GM23338 (cell line): ENCODE results near the gene FLNC. TPM values are rescaled to one million over a fixed set of nuclear protein-coding genes. Genes with fewer than 3 reads are reported as not detected.

Source experiments
- ATAC-seq: fragments of 200-7000 bp; cut with Tn5 transposase; 3 replicates; pipeline ENCODE4 v1.9.1; 2020
- DNase-seq: peaks from one replicate; pipeline ENCODE4 v3.0.0-alpha.2; 2015; ENCODE audit warnings: low spot score
- H2AFZ ChIP-seq: fragments of 200-600 bp; sonication (generic); 2 replicates; pipeline ENCODE4 v1.8.0; 2016; ENCODE audit warnings: antibody characterized with exemption, mild to moderate bottlenecking, moderate library complexity
- H3F3A ChIP-seq: fragments of 200-600 bp; sonication (generic); replicated peaks from 2 replicates; pipeline ENCODE4 v1.8.0; 2017; ENCODE audit warnings: antibody characterized with exemption, mixed run types, low read depth
- H3K27ac ChIP-seq: fragments of 200-600 bp; sonication (generic); 2 replicates; pipeline ENCODE4 v1.6.1; 2016; ENCODE audit warnings: low read depth
- H3K27me3 ChIP-seq: fragments of 200-600 bp; sonication (generic); 2 replicates; pipeline ENCODE4 v1.8.0; 2016; ENCODE audit warnings: mild to moderate bottlenecking, mixed run types, moderate library complexity; ENCODE audit not compliant: insufficient read depth
- H3K36me3 ChIP-seq: fragments of 200-600 bp; sonication (generic); 2 replicates; pipeline ENCODE4 v1.8.0; 2016; ENCODE audit warnings: mild to moderate bottlenecking; ENCODE audit not compliant: insufficient read depth
- H3K4me1 ChIP-seq: fragments of 200-600 bp; sonication (generic); 2 replicates; pipeline ENCODE4 v1.8.0; 2016; ENCODE audit warnings: mild to moderate bottlenecking, moderate library complexity; ENCODE audit not compliant: insufficient read depth
- H3K4me2 ChIP-seq: fragments of 200-600 bp; sonication (generic); 2 replicates; pipeline ENCODE4 v1.7.1; 2017; ENCODE audit warnings: mixed run types
- H3K4me3 ChIP-seq: fragments of 200-600 bp; sonication (generic); 2 replicates; pipeline ENCODE4 v1.6.1; 2016; ENCODE audit warnings: mixed run types
- H3K79me2 ChIP-seq: fragments of 200-600 bp; sonication (generic); replicated peaks from 2 replicates; pipeline ENCODE4 v1.8.0; 2017; ENCODE audit warnings: mild to moderate bottlenecking; ENCODE audit not compliant: insufficient read depth
- H3K9me2 ChIP-seq: fragments of 200-600 bp; sonication (generic); 2 replicates; pipeline ENCODE4 v1.8.0; 2017; ENCODE audit not compliant: insufficient read depth
- H4K20me1 ChIP-seq: fragments of 200-600 bp; sonication (generic); replicated peaks from 2 replicates; pipeline ENCODE4 v1.8.0; 2017; ENCODE audit warnings: mild to moderate bottlenecking; ENCODE audit not compliant: insufficient read depth
- H3K27ac Mint-ChIP-seq: 2 replicates; pipeline ENCODE4 v1.8.0; 2020; ENCODE audit warnings: inconsistent platforms, mild to moderate bottlenecking, moderate library complexity, mixed read lengths
- H3K27me3 Mint-ChIP-seq: 3 replicates; pipeline ENCODE4 v1.8.0; 2022; ENCODE audit warnings: low read depth, mild to moderate bottlenecking, moderate library complexity, mixed read lengths, inconsistent platforms; ENCODE audit not compliant: insufficient read depth, poor library complexity
- H3K36me3 Mint-ChIP-seq: 3 replicates; pipeline ENCODE4 v1.8.0; 2021; ENCODE audit warnings: low read depth, mild to moderate bottlenecking, inconsistent platforms, moderate library complexity, mixed read lengths
- H3K4me1 Mint-ChIP-seq: 3 replicates; pipeline ENCODE4 v1.8.0; 2020; ENCODE audit warnings: mild to moderate bottlenecking, inconsistent platforms, mixed read lengths
- H3K4me3 Mint-ChIP-seq: 3 replicates; pipeline ENCODE4 v1.8.0; 2021; ENCODE audit warnings: moderate library complexity, mild to moderate bottlenecking, inconsistent platforms, mixed read lengths
- H3K9me3 Mint-ChIP-seq: 3 replicates; pipeline ENCODE4 v1.8.0; 2020; ENCODE audit warnings: moderate library complexity, mild to moderate bottlenecking, inconsistent platforms, mixed read lengths
- CREB1 ChIP-seq: fragments of 250-450 bp; sonication (Bioruptor Pico); IDR thresholded peaks from 2 replicates; pipeline ENCODE4 v1.5.0; 2020; ENCODE audit warnings: low read depth, mild to moderate bottlenecking, moderate library complexity
- EZH2 ChIP-seq: fragments of 200-600 bp; sonication (generic); IDR thresholded peaks from one replicate; pipeline ENCODE4 v1.8.0; 2017; ENCODE audit warnings: antibody characterized with exemption, mild to moderate bottlenecking, low read depth; ENCODE audit not compliant: unreplicated experiment
- EZH2phosphoT487 ChIP-seq: fragments of 200-600 bp; sonication (generic); IDR thresholded peaks from one replicate; pipeline ENCODE4 v1.8.1; 2018; ENCODE audit warnings: antibody characterized with exemption; ENCODE audit not compliant: unreplicated experiment
- JUNB ChIP-seq: IDR thresholded peaks from one replicate; pipeline ENCODE4 v1.6.1; 2016; ENCODE audit warnings: antibody characterized with exemption; ENCODE audit not compliant: unreplicated experiment
- NANOG ChIP-seq: IDR thresholded peaks from 2 replicates; pipeline ENCODE4 v1.6.1; 2016; ENCODE audit warnings: antibody characterized with exemption, borderline replicate concordance
- POLR2AphosphoS5 ChIP-seq: IDR thresholded peaks from 2 replicates; pipeline ENCODE4 v1.6.1; 2016; ENCODE audit warnings: antibody characterized with exemption, low read depth
- STAT1 ChIP-seq: IDR thresholded peaks from one replicate; pipeline ENCODE4 v1.6.1; 2016; ENCODE audit warnings: antibody characterized with exemption; ENCODE audit not compliant: unreplicated experiment
- ZNF114 ChIP-seq: fragments of 250-450 bp; sonication (Bioruptor Pico); IDR thresholded peaks from 2 replicates; pipeline ENCODE4 v1.5.0; 2020; ENCODE audit warnings: mild to moderate bottlenecking, moderate library complexity
- ZNF331 ChIP-seq: fragments of 250-450 bp; sonication (Bioruptor Pico); IDR thresholded peaks from 2 replicates; pipeline ENCODE4 v1.5.0; 2020; ENCODE audit warnings: low read depth, mild to moderate bottlenecking, moderate library complexity
- polyA plus RNA-seq: library from polyadenylated mRNA; unstranded; fragments of >200 nt; fragmentation: Nextera tagmentation; extraction: Ambion mirVana; gene quantifications from 2 replicates; pipeline ENCODE4 v1.2.1, GENCODE V29; 2016
- total RNA-seq: library from RNA; depleted of rRNA; stranded (reverse); fragments of >200 nt; shearing (Covaris generic); gene quantifications from 2 replicates; pipeline ENCODE4 v1.2.3, GENCODE V29; 2014
- TF ChIP-seq, protein P1 (sequence below): fragments of 250-450 bp; sonication (Bioruptor Pico); IDR thresholded peaks from 2 replicates; pipeline ENCODE4 v1.5.0; 2020; ENCODE audit warnings: mild to moderate bottlenecking, moderate library complexity
- TF ChIP-seq, protein P2 (sequence below): IDR thresholded peaks from 2 replicates; pipeline ENCODE4 v1.6.1; 2016; ENCODE audit warnings: antibody characterized with exemption
- TF ChIP-seq, protein P3 (sequence below): IDR thresholded peaks from one replicate; pipeline ENCODE4 v1.6.1; 2018; ENCODE audit warnings: antibody characterized with exemption; ENCODE audit not compliant: unreplicated experiment
- TF ChIP-seq, protein P4 (sequence below), 2 experiments: fragments of 200-600 bp in 1 of 2; sonication (generic) in 1 of 2; conservative IDR thresholded peaks; 2 replicates each; pipeline versions ENCODE4 v1.5.1 to v1.6.1; 2016 to 2017; ENCODE audit warnings: antibody characterized with exemption in 2 of 2, low read depth in 2 of 2, mild to moderate bottlenecking in 2 of 2, moderate library complexity in 1 of 2

Gene FLNC
- total and polyA plus RNA-seq, 2 experiments from 2014 or later: 0.65 to 11.8 TPM

DNA sequence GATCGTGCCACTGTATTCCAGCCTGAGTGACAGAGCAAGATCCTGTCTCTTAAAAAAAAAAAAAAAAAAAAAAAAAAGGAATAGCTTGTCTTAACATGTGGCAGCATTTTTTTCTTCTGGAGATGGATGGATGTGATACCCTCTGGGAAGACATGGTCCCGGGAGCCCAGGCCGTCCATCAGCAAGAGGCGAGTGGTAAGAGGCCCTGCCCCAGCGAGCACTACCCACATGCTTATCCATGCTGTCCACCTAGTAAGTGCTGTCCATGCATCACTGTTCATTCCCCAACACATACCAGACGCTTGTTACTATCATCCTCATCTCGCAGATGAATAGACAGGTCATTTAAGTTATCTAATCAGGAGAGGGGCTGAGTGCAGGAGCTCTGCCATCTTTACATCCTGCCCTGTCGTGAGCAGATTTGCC, 45.3 kb downstream of the FLNC start:
- H3K27me3 Mint-ChIP-seq: peaks cover 22% of the 10 kb centered on the region
- ATAC-seq (no peak), DNase-seq (no peak)
- no peaks in the 10 kb centered on the region for H3K36me3 ChIP-seq
- H3K79me2 ChIP-seq: no peaks in the 10 kb centered on the region
- H4K20me1 ChIP-seq: no peaks in the 10 kb centered on the region
- H3K27ac Mint-ChIP-seq: no peak overlapping the region
- H3K36me3 Mint-ChIP-seq: no peaks in the 10 kb centered on the region
- H2AFZ ChIP-seq: no peak overlapping the region
- H3K4me1 ChIP-seq: peaks cover 8% of the 10 kb centered on the region; the same call in 1 of the 2 replicates
- peaks cover 3% of the 10 kb centered on the region; the same call in 1 of the 3 replicates for H3K4me1 Mint-ChIP-seq
- H3K27me3 ChIP-seq: peaks cover 18% of the 10 kb centered on the region
- H3F3A ChIP-seq: no peaks in the 10 kb centered on the region
- no peak overlapping the region for H3K4me2 ChIP-seq
- H3K4me3 ChIP-seq: no peak overlapping the region
- H3K9me3 Mint-ChIP-seq: no peaks in the 10 kb centered on the region
- H3K9me2 ChIP-seq: no peaks in the 10 kb centered on the region
- TF ChIP-seq JUNB: no peak
- no peak for TF ChIP-seq ZNF331 (CRISPR knock-in tag)
- TF ChIP-seq STAT1: no peak
- TF ChIP-seq, protein P1, sequence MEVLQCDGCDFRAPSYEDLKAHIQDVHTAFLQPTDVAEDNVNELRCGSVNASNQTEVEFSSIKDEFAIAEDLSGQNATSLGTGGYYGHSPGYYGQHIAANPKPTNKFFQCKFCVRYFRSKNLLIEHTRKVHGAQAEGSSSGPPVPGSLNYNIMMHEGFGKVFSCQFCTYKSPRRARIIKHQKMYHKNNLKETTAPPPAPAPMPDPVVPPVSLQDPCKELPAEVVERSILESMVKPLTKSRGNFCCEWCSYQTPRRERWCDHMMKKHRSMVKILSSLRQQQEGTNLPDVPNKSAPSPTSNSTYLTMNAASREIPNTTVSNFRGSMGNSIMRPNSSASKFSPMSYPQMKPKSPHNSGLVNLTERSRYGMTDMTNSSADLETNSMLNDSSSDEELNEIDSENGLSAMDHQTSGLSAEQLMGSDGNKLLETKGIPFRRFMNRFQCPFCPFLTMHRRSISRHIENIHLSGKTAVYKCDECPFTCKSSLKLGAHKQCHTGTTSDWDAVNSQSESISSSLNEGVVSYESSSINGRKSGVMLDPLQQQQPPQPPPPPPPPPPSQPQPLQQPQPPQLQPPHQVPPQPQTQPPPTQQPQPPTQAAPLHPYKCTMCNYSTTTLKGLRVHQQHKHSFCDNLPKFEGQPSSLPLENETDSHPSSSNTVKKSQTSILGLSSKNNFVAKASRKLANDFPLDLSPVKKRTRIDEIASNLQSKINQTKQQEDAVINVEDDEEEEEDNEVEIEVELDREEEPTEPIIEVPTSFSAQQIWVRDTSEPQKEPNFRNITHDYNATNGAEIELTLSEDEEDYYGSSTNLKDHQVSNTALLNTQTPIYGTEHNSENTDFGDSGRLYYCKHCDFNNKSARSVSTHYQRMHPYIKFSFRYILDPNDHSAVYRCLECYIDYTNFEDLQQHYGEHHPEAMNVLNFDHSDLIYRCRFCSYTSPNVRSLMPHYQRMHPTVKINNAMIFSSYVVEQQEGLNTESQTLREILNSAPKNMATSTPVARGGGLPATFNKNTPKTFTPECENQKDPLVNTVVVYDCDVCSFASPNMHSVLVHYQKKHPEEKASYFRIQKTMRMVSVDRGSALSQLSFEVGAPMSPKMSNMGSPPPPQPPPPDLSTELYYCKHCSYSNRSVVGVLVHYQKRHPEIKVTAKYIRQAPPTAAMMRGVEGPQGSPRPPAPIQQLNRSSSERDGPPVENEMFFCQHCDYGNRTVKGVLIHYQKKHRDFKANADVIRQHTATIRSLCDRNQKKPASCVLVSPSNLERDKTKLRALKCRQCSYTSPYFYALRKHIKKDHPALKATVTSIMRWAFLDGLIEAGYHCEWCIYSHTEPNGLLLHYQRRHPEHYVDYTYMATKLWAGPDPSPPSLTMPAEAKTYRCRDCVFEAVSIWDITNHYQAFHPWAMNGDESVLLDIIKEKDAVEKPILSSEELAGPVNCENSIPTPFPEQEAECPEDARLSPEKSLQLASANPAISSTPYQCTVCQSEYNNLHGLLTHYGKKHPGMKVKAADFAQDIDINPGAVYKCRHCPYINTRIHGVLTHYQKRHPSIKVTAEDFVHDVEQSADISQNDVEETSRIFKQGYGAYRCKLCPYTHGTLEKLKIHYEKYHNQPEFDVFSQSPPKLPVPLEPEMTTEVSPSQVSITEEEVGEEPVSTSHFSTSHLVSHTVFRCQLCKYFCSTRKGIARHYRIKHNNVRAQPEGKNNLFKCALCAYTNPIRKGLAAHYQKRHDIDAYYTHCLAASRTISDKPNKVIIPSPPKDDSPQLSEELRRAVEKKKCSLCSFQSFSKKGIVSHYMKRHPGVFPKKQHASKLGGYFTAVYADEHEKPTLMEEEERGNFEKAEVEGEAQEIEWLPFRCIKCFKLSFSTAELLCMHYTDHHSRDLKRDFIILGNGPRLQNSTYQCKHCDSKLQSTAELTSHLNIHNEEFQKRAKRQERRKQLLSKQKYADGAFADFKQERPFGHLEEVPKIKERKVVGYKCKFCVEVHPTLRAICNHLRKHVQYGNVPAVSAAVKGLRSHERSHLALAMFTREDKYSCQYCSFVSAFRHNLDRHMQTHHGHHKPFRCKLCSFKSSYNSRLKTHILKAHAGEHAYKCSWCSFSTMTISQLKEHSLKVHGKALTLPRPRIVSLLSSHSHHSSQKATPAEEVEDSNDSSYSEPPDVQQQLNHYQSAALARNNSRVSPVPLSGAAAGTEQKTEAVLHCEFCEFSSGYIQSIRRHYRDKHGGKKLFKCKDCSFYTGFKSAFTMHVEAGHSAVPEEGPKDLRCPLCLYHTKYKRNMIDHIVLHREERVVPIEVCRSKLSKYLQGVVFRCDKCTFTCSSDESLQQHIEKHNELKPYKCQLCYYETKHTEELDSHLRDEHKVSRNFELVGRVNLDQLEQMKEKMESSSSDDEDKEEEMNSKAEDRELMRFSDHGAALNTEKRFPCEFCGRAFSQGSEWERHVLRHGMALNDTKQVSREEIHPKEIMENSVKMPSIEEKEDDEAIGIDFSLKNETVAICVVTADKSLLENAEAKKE (CRISPR knock-in tag): no peak
- TF ChIP-seq, protein P2, sequence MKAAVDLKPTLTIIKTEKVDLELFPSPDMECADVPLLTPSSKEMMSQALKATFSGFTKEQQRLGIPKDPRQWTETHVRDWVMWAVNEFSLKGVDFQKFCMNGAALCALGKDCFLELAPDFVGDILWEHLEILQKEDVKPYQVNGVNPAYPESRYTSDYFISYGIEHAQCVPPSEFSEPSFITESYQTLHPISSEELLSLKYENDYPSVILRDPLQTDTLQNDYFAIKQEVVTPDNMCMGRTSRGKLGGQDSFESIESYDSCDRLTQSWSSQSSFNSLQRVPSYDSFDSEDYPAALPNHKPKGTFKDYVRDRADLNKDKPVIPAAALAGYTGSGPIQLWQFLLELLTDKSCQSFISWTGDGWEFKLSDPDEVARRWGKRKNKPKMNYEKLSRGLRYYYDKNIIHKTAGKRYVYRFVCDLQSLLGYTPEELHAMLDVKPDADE: no peak
- TF ChIP-seq, protein P3, sequence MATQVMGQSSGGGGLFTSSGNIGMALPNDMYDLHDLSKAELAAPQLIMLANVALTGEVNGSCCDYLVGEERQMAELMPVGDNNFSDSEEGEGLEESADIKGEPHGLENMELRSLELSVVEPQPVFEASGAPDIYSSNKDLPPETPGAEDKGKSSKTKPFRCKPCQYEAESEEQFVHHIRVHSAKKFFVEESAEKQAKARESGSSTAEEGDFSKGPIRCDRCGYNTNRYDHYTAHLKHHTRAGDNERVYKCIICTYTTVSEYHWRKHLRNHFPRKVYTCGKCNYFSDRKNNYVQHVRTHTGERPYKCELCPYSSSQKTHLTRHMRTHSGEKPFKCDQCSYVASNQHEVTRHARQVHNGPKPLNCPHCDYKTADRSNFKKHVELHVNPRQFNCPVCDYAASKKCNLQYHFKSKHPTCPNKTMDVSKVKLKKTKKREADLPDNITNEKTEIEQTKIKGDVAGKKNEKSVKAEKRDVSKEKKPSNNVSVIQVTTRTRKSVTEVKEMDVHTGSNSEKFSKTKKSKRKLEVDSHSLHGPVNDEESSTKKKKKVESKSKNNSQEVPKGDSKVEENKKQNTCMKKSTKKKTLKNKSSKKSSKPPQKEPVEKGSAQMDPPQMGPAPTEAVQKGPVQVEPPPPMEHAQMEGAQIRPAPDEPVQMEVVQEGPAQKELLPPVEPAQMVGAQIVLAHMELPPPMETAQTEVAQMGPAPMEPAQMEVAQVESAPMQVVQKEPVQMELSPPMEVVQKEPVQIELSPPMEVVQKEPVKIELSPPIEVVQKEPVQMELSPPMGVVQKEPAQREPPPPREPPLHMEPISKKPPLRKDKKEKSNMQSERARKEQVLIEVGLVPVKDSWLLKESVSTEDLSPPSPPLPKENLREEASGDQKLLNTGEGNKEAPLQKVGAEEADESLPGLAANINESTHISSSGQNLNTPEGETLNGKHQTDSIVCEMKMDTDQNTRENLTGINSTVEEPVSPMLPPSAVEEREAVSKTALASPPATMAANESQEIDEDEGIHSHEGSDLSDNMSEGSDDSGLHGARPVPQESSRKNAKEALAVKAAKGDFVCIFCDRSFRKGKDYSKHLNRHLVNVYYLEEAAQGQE: no peak
- TF ChIP-seq NANOG: no peak
- no peak for TF ChIP-seq EZH2phosphoT487
- no peak for TF ChIP-seq CREB1 (CRISPR knock-in tag)
- TF ChIP-seq POLR2AphosphoS5: no peak
- TF ChIP-seq EZH2: no peak
- TF ChIP-seq, protein P4, sequence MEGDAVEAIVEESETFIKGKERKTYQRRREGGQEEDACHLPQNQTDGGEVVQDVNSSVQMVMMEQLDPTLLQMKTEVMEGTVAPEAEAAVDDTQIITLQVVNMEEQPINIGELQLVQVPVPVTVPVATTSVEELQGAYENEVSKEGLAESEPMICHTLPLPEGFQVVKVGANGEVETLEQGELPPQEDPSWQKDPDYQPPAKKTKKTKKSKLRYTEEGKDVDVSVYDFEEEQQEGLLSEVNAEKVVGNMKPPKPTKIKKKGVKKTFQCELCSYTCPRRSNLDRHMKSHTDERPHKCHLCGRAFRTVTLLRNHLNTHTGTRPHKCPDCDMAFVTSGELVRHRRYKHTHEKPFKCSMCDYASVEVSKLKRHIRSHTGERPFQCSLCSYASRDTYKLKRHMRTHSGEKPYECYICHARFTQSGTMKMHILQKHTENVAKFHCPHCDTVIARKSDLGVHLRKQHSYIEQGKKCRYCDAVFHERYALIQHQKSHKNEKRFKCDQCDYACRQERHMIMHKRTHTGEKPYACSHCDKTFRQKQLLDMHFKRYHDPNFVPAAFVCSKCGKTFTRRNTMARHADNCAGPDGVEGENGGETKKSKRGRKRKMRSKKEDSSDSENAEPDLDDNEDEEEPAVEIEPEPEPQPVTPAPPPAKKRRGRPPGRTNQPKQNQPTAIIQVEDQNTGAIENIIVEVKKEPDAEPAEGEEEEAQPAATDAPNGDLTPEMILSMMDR (conservative IDR thresholded peaks at IDR 0.05; ENCODE audit: low read depth in 2 of 2): no peak
- TF ChIP-seq ZNF114 (CRISPR knock-in tag): no peak
- no peak overlapping the region for H3K4me3 Mint-ChIP-seq
- H3K27ac ChIP-seq: no peak overlapping the region
